ENCODE measurements around the gene NPLOC4. TPM values are rescaled to one million over a fixed set of nuclear protein-coding genes. Genes with fewer than 3 reads are reported as not detected.

Gene NPLOC4
- total and polyA plus RNA-seq, 2 donors (not counting 1 experiment from before 2014, with no cell fraction given): 70.2 to 101 TPM

- Mint-ChIP-seq H3K27me3 (no peaks in the 10 kb centered on the region), H3K27ac (peak overlapping the region; percentile 93), H3K4me1 (peaks cover 31% of the 10 kb centered on the region), H3K4me3 (peak overlapping the region; percentile 92), H3K9me3 (ENCODE audit: insufficient read depth) (no peaks in the 10 kb centered on the region)
- Histone ChIP-seq H3K4me1 (ENCODE audit: control insufficient read depth in 2 of 2, insufficient read depth in 2 of 2, low read length in 2 of 2) (peaks cover 18 to 23% of the 10 kb centered on the region in 2 donors), H2AFZ (ENCODE audit: insufficient read depth, low read depth, low read length, poor library complexity, severe bottlenecking) (peak overlapping the region; percentile 94), H3K9me3 (ENCODE audit: control extremely low read depth in 1 of 3, control insufficient read depth in 2 of 3, insufficient read depth in 1 of 3, low read length in 2 of 3) (no peaks in the 10 kb centered on the region), H3K9ac (ENCODE audit: low read length) (peak overlapping the region; percentile 93), H3K79me2 (ENCODE audit: control insufficient read depth, insufficient read depth, low read length) (peaks cover 45% of the 10 kb centered on the region), H4K20me1 (ENCODE audit: control insufficient read depth, insufficient read depth, low read length, poor library complexity, severe bottlenecking) (peaks cover 40% of the 10 kb centered on the region), H3K27me3 (replicated peaks in 1 of 4; ENCODE audit: control extremely low read depth in 1 of 4, control insufficient read depth in 3 of 4, insufficient read depth in 4 of 4, low read length in 3 of 4) (no peaks in the 10 kb centered on the region), H3K4me2 (replicated peaks; ENCODE audit: low read depth, low read length, poor library complexity, severe bottlenecking) (peak overlapping the region; percentile 97), H3K4me3 (ENCODE audit: control extremely low read depth in 1 of 5, extremely low read depth in 1 of 5, insufficient read depth in 1 of 5, low read depth in 2 of 5, low read length in 4 of 5) (peak overlapping the region; percentile 15 to 97 (median 91)), H3K27ac (ENCODE audit: low read length in 2 of 2) (peak overlapping the region in 1 of 2 donors; percentile 86), H3K36me3 (replicated peaks in 1 of 2; ENCODE audit: control extremely low read depth in 1 of 2, control insufficient read depth in 1 of 2, extremely low read depth in 1 of 2, insufficient read depth in 2 of 2, low read length in 1 of 2) (peaks cover 0 to 32% of the 10 kb centered on the region in 2 experiments)
- ChIA-PET CTCF (interaction anchor here (0.8 to 3.7 kb wide), 11 partner anchors 12 to 111 kb away, joined by 3 to 25 read pairs (median 4); no protein-coding TSS in a partner anchor), POLR2A (interaction anchor here (0.6 to 3.3 kb wide), 9 partner anchors 11 to 641 kb away, joined by 3 to 33 read pairs (median 5); partner anchors contain the start of genes ACTG1, ARL16, CEP131 and HGS)
- intact Hi-C loops (cut with micrococcal nuclease): loop anchor here (1.0 to 5.0 kb wide), 6 partner anchors 34 to 328 kb away; partner anchors contain the start of genes CCDC137 and OXLD1
- no peak for TF ChIP-seq CTCF (IDR thresholded peaks at IDR 0.05)
- TF ChIP-seq EZH2 (IDR thresholded peaks at IDR 0.05; ENCODE audit: borderline replicate concordance, insufficient read depth, low read depth, low read length, poor library complexity, severe bottlenecking): no peak
- DNase-seq: no peak
- peak; percentile 6 for ATAC-seq (ENCODE audit: low read depth)
- WGBS (ENCODE audit: insufficient coverage): 3% methylated on average over 69 of the region's 69 CpGs
Measured at GRCh38 chr17:81551458-81552243, 85.3 kb downstream of the NPLOC4 start.
